WTC11 (cell line): ENCODE results near the gene ARHGAP32. TPM values are rescaled to one million over a fixed set of nuclear protein-coding genes. Genes with fewer than 3 reads are reported as not detected.
A peak's percentile ranks its signal among the peaks of the same experiment; 100 is the strongest.

Experiments used
- ATAC-seq: fragments of 200-7000 bp; cut with Tn5 transposase; 2 replicates; pipeline ENCODE4 v1.10.0; 2021; ENCODE audit warnings: mild to moderate bottlenecking, moderate library complexity
- CTCF ChIA-PET: fragments of 300-600 bp; sonication (Branson Sonifier 250); formaldehyde crosslinking; loops from one replicate; lab custom pipeline; 2021; ENCODE audit warnings: antibody characterized with exemption; lab: Charles Lee
- POLR2A ChIA-PET: fragments of 350-600 bp; sonication (Branson Sonifier 250); formaldehyde crosslinking; loops from one replicate; lab custom pipeline; 2021; ENCODE audit warnings: antibody characterized with exemption; lab: Charles Lee
- DNase-seq: peaks from one replicate; pipeline ENCODE4 v3.0.0; 2021; ENCODE audit warnings: low spot score
- H3K27ac Mint-ChIP-seq: 2 replicates; pipeline ENCODE4 v1.8.0; 2021; ENCODE audit warnings: mixed read lengths
- H3K27me3 Mint-ChIP-seq: 2 replicates; pipeline ENCODE4 v1.8.0; 2021; ENCODE audit warnings: low read depth, mild to moderate bottlenecking, moderate library complexity, mixed read lengths
- H3K36me3 Mint-ChIP-seq: 2 replicates; pipeline ENCODE4 v1.8.0; 2021; ENCODE audit warnings: mixed read lengths
- H3K4me1 Mint-ChIP-seq: 2 replicates; pipeline ENCODE4 v1.8.0; 2022; ENCODE audit warnings: mixed read lengths
- H3K4me3 Mint-ChIP-seq: 2 replicates; pipeline ENCODE4 v1.8.0; 2021; ENCODE audit warnings: mild to moderate bottlenecking, moderate library complexity, mixed read lengths
- H3K9me3 Mint-ChIP-seq: 2 replicates; pipeline ENCODE4 v1.8.0; 2021; ENCODE audit warnings: mixed read lengths
- EMX1 ChIP-seq: fragments of 250-450 bp; sonication (Bioruptor Pico); IDR thresholded peaks from 2 replicates; pipeline ENCODE4 v1.8.0; 2021; ENCODE audit warnings: mild to moderate bottlenecking
- NFATC4 ChIP-seq: fragments of 250-450 bp; sonication (Bioruptor Pico); IDR thresholded peaks from 2 replicates; pipeline ENCODE4 v1.9.0; 2021; ENCODE audit warnings: mild to moderate bottlenecking
- NFE2L1 ChIP-seq: sonication (generic); formaldehyde crosslinking; IDR thresholded peaks from 2 replicates; pipeline ENCODE4 v1.8.1; 2023; ENCODE audit warnings: missing genetic modification reagents
- NFYB ChIP-seq: sonication (generic); formaldehyde crosslinking; conservative IDR thresholded peaks from 2 replicates; pipeline ENCODE4 v1.8.0; 2022; ENCODE audit warnings: low read depth, missing genetic modification reagents
- OVOL2 ChIP-seq: fragments of 250-450 bp; sonication (Bioruptor Pico); IDR thresholded peaks from 2 replicates; pipeline ENCODE4 v1.9.0; 2021; ENCODE audit warnings: mild to moderate bottlenecking, borderline replicate concordance
- SMAD3 ChIP-seq: sonication (generic); formaldehyde crosslinking; IDR thresholded peaks from 2 replicates; pipeline ENCODE4 v1.8.0; 2022; ENCODE audit warnings: missing genetic modification reagents, mild to moderate bottlenecking, borderline replicate concordance
- ZBTB21 ChIP-seq: sonication (generic); formaldehyde crosslinking; IDR thresholded peaks from 2 replicates; pipeline ENCODE4 v1.8.1; 2023; ENCODE audit warnings: mild to moderate bottlenecking, missing genetic modification reagents, borderline replicate concordance
- ZNF232 ChIP-seq: sonication (generic); formaldehyde crosslinking; IDR thresholded peaks from 2 replicates; pipeline ENCODE4 v1.8.0; 2022; ENCODE audit warnings: mild to moderate bottlenecking, missing genetic modification reagents
- ZNF317 ChIP-seq: sonication (generic); formaldehyde crosslinking; IDR thresholded peaks from 2 replicates; pipeline ENCODE4 v1.8.1; 2023; ENCODE audit warnings: low read depth, mild to moderate bottlenecking, moderate library complexity, missing genetic modification reagents, borderline replicate concordance
- ZNF671 ChIP-seq: fragments of 250-450 bp; sonication (Bioruptor Pico); IDR thresholded peaks from 2 replicates; pipeline ENCODE4 v1.8.0; 2021; ENCODE audit warnings: mild to moderate bottlenecking
- total RNA-seq: library from RNA; stranded (reverse); gene quantifications from 3 replicates; pipeline ENCODE4 v1.2.3, GENCODE V29; 2021
- TF ChIP-seq, protein P1 (sequence below): sonication (generic); formaldehyde crosslinking; IDR thresholded peaks from 2 replicates; pipeline ENCODE4 v1.8.1; 2022; ENCODE audit warnings: missing genetic modification reagents, borderline replicate concordance
- TF ChIP-seq, protein P2 (sequence below): fragments of 250-450 bp; sonication (Bioruptor Pico); IDR thresholded peaks from 2 replicates; pipeline ENCODE4 v1.9.0; 2021; ENCODE audit warnings: mild to moderate bottlenecking
- TF ChIP-seq, protein P3 (sequence below): sonication (generic); formaldehyde crosslinking; IDR thresholded peaks from 2 replicates; pipeline ENCODE4 v1.8.1; 2022; ENCODE audit warnings: mild to moderate bottlenecking, moderate library complexity, missing genetic modification reagents
- TF ChIP-seq, protein P4 (sequence below): sonication (generic); formaldehyde crosslinking; IDR thresholded peaks from 2 replicates; pipeline ENCODE4 v1.8.0; 2022; ENCODE audit warnings: mild to moderate bottlenecking, missing genetic modification reagents
- TF ChIP-seq, protein P5 (sequence below): sonication (generic); formaldehyde crosslinking; IDR thresholded peaks from 2 replicates; pipeline ENCODE4 v1.8.1; 2022; ENCODE audit warnings: mild to moderate bottlenecking, missing genetic modification reagents, moderate library complexity, borderline replicate concordance
- TF ChIP-seq, protein P6 (sequence below): sonication (generic); formaldehyde crosslinking; IDR thresholded peaks from 2 replicates; pipeline ENCODE4 v1.8.0; 2022; ENCODE audit warnings: mild to moderate bottlenecking, missing genetic modification reagents
- TF ChIP-seq, protein P7 (sequence below): fragments of 200-600 bp; IDR thresholded peaks from 2 replicates; pipeline ENCODE4 v1.8.0; 2022; ENCODE audit warnings: antibody characterized with exemption

Gene ARHGAP32
- total RNA-seq, 1 experiment from 2014 or later: 25.6 TPM

DNA sequence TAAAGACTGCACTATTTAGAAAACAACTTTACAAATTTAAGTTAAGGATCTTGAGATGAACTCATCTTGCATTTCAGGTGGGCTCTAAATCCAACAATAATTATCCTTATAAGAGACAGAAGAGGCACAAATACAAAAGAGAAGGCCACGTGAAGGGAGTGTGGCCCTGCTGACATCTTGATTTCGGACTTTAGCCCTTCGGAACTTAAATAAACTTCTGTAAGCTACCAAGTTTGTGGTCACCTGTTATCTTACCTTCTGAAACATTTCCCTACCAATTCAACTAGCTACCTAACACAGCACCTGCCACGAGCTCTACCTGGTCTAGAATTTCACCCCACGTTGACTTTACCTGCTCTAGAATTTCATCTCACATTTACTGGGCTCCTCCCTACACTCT lies 42.9 kb upstream of the ARHGAP32 start (continued):
- TF ChIP-seq OVOL2 (CRISPR knock-in tag): no peak
- TF ChIP-seq NFATC4 (CRISPR knock-in tag): no peak
- TF ChIP-seq, protein P1, sequence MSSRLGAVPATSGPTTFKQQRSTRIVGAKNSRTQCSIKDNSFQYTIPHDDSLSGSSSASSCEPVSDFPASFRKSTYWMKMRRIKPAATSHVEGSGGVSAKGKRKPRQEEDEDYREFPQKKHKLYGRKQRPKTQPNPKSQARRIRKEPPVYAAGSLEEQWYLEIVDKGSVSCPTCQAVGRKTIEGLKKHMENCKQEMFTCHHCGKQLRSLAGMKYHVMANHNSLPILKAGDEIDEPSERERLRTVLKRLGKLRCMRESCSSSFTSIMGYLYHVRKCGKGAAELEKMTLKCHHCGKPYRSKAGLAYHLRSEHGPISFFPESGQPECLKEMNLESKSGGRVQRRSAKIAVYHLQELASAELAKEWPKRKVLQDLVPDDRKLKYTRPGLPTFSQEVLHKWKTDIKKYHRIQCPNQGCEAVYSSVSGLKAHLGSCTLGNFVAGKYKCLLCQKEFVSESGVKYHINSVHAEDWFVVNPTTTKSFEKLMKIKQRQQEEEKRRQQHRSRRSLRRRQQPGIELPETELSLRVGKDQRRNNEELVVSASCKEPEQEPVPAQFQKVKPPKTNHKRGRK (CRISPR knock-in tag): no peak
- no peak for TF ChIP-seq EMX1 (CRISPR knock-in tag)
- no peak for TF ChIP-seq ZNF232 (CRISPR knock-in tag)
- TF ChIP-seq, protein P2, sequence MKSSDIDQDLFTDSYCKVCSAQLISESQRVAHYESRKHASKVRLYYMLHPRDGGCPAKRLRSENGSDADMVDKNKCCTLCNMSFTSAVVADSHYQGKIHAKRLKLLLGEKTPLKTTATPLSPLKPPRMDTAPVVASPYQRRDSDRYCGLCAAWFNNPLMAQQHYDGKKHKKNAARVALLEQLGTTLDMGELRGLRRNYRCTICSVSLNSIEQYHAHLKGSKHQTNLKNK (CRISPR knock-in tag): no peak
- TF ChIP-seq, protein P3, sequence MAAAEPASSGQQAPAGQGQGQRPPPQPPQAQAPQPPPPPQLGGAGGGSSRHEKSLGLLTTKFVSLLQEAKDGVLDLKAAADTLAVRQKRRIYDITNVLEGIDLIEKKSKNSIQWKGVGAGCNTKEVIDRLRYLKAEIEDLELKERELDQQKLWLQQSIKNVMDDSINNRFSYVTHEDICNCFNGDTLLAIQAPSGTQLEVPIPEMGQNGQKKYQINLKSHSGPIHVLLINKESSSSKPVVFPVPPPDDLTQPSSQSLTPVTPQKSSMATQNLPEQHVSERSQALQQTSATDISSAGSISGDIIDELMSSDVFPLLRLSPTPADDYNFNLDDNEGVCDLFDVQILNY (CRISPR knock-in tag): no peak
- no peak for TF ChIP-seq SMAD3 (CRISPR knock-in tag)
- TF ChIP-seq, protein P4, sequence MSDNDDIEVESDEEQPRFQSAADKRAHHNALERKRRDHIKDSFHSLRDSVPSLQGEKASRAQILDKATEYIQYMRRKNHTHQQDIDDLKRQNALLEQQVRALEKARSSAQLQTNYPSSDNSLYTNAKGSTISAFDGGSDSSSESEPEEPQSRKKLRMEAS (CRISPR knock-in tag): no peak

DNA sequence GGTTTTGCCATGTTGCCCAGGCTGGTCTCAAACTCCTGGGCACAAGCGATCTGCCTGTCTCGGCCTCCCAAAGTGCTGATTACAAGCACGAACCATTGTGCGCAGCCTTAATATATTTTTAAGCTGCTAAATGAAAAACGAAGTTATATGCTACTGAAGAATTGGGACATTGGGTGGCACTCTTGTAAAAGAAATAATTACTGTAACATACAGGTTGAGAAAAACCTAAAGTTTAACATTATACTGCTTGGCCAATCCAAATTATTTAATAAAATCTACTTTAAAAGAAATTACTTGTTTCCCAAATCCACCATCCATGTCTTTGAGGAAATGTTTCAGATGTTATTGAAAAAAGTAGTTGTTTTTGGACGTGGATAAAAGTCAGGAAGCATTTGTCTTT lies 37.9 kb upstream of the ARHGAP32 start:
- H3K4me3 Mint-ChIP-seq: no peak overlapping the region
- H3K9me3 Mint-ChIP-seq: peaks cover 34% of the 10 kb centered on the region
- H3K27me3 Mint-ChIP-seq: no peaks in the 10 kb centered on the region; the same call in 1 of the 2 replicates
- H3K27ac Mint-ChIP-seq: no peak overlapping the region
- ATAC-seq: no peak
- peaks cover 31% of the 10 kb centered on the region for H3K36me3 Mint-ChIP-seq
- POLR2A ChIA-PET: interaction anchor here (0.6 kb wide), 1 partner anchor 108 kb away, joined by 3 read pairs; no protein-coding TSS in a partner anchor
- peaks cover 2% of the 10 kb centered on the region; the same call in 1 of the 2 replicates for H3K4me1 Mint-ChIP-seq
- TF ChIP-seq, protein P4 (CRISPR knock-in tag): no peak
- TF ChIP-seq ZNF232 (CRISPR knock-in tag): no peak
- no peak for TF ChIP-seq NFYB
- TF ChIP-seq, protein P5, sequence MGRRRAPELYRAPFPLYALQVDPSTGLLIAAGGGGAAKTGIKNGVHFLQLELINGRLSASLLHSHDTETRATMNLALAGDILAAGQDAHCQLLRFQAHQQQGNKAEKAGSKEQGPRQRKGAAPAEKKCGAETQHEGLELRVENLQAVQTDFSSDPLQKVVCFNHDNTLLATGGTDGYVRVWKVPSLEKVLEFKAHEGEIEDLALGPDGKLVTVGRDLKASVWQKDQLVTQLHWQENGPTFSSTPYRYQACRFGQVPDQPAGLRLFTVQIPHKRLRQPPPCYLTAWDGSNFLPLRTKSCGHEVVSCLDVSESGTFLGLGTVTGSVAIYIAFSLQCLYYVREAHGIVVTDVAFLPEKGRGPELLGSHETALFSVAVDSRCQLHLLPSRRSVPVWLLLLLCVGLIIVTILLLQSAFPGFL: no peak
- TF ChIP-seq ZNF671 (CRISPR knock-in tag): no peak
- TF ChIP-seq ZBTB21 (CRISPR knock-in tag): no peak
- TF ChIP-seq, protein P6, sequence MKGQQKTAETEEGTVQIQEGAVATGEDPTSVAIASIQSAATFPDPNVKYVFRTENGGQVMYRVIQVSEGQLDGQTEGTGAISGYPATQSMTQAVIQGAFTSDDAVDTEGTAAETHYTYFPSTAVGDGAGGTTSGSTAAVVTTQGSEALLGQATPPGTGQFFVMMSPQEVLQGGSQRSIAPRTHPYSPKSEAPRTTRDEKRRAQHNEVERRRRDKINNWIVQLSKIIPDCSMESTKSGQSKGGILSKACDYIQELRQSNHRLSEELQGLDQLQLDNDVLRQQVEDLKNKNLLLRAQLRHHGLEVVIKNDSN (CRISPR knock-in tag): no peak
- DNase-seq: no peak
- CTCF ChIA-PET: interaction anchor here (0.6 to 1.7 kb wide), 2 partner anchors 102 to 465 kb away, joined by 3 to 13 read pairs; no protein-coding TSS in a partner anchor

DNA sequence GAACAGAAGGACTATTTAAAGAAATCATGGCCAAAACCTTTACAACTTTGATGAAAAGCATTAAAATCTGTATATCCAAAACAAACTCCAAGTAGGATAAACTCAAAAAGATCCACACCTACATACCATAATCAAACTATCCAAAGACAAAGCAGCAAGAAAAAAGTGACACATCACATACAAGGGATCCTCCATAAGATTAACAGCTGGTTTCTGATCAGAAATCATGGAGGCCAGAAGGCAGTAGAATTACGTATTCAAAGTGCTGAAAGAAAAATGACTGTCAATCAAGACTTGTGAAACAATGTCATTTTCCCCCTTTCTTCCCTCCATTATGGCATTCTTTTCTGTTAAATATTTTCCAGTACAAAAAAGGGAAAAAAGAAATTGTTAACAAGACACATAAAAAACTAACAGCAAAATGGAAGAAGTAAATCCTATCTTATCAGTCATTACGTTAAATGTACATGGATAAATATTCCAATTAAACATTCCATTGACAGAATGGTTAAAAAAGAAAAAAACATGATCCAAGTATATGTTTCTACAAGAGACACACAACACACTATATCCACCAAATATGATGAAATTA lies 34.2 kb upstream of the ARHGAP32 start:
- POLR2A ChIA-PET: no interaction called here
- Mint-ChIP-seq H3K4me3 (no peak overlapping the region), H3K4me1 (peaks cover 18% of the 10 kb centered on the region), H3K27ac (no peak overlapping the region), H3K9me3 (peaks cover 35% of the 10 kb centered on the region), H3K27me3 (no peaks in the 10 kb centered on the region; the same call in 1 of the 2 replicates)
- CTCF ChIA-PET: no interaction called here
- no peak for DNase-seq
- no peak for ATAC-seq
- no peak for TF ChIP-seq NFE2L1 (CRISPR knock-in tag)
- peak; percentile 50; the same call in 1 of the 2 replicates for TF ChIP-seq ZNF317 (CRISPR knock-in tag)
- TF ChIP-seq, protein P7, sequence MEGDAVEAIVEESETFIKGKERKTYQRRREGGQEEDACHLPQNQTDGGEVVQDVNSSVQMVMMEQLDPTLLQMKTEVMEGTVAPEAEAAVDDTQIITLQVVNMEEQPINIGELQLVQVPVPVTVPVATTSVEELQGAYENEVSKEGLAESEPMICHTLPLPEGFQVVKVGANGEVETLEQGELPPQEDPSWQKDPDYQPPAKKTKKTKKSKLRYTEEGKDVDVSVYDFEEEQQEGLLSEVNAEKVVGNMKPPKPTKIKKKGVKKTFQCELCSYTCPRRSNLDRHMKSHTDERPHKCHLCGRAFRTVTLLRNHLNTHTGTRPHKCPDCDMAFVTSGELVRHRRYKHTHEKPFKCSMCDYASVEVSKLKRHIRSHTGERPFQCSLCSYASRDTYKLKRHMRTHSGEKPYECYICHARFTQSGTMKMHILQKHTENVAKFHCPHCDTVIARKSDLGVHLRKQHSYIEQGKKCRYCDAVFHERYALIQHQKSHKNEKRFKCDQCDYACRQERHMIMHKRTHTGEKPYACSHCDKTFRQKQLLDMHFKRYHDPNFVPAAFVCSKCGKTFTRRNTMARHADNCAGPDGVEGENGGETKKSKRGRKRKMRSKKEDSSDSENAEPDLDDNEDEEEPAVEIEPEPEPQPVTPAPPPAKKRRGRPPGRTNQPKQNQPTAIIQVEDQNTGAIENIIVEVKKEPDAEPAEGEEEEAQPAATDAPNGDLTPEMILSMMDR: no peak
- TF ChIP-seq, all 79 proteins: peak for 1
- H3K36me3 Mint-ChIP-seq: peaks cover 32% of the 10 kb centered on the region
